Lower leg skin (tissue), 3 donors: ENCODE results near the gene XAGE1B.
"Not testable (repeated sequence)": the region's sequence is repeated elsewhere in the genome, so short reads cannot be mapped to it uniquely, and the experiment has no call there.

Experiments used
- POLR2A ChIP-seq, 2 donors: fragments of 450-650 bp; IDR thresholded peaks; one replicate each; pipeline ENCODE4 v1.6.1; 2016 to 2017; ENCODE audit warnings: antibody characterized with exemption in 2 of 2, mild to moderate bottlenecking in 1 of 2, moderate library complexity in 1 of 2
- TF ChIP-seq, protein P1 (sequence below), 3 donors: fragments of 450-650 bp; IDR thresholded peaks; one replicate each; pipeline ENCODE4 v1.5.1; 2016; ENCODE audit warnings: antibody characterized with exemption in 3 of 3, mild to moderate bottlenecking in 3 of 3, moderate library complexity in 2 of 3

DNA sequence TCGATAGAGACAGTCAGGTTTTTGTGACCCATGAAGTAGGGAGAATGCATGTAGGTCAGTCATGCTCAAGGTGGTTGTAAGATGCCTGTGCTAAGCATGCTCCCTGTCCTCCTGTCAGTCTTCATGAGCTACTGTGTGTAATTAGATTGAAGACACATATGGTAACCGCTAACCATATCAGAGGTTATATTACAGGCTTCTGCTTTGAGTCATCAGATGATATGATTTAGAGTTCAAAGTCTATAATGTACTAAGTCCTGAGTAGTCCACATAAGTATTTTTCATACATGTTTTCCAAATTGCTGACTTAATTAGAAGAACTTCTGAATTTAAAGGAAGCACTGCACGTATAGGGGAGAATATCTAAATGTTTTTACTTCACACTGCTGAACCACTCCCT is 31.9 kb upstream of the XAGE1B start:
- not testable (repeated sequence) for TF ChIP-seq POLR2A (IDR thresholded peaks at IDR 0.05)
- TF ChIP-seq, protein P1, sequence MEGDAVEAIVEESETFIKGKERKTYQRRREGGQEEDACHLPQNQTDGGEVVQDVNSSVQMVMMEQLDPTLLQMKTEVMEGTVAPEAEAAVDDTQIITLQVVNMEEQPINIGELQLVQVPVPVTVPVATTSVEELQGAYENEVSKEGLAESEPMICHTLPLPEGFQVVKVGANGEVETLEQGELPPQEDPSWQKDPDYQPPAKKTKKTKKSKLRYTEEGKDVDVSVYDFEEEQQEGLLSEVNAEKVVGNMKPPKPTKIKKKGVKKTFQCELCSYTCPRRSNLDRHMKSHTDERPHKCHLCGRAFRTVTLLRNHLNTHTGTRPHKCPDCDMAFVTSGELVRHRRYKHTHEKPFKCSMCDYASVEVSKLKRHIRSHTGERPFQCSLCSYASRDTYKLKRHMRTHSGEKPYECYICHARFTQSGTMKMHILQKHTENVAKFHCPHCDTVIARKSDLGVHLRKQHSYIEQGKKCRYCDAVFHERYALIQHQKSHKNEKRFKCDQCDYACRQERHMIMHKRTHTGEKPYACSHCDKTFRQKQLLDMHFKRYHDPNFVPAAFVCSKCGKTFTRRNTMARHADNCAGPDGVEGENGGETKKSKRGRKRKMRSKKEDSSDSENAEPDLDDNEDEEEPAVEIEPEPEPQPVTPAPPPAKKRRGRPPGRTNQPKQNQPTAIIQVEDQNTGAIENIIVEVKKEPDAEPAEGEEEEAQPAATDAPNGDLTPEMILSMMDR (IDR thresholded peaks at IDR 0.05), result not testable (repeated sequence)
